Adrenal gland (tissue), 12 donors: ENCODE measurements around the gene ATP8A2. TPM values are rescaled to one million over a fixed set of nuclear protein-coding genes. Genes with fewer than 3 reads are reported as not detected.

Experiments
- DNase-seq, 7 donors: peaks; one replicate each; pipeline ENCODE4 v3.0.0-alpha.2; 2019 to 2020
- H3K27ac ChIP-seq, 5 donors: fragments of 200-600 bp; sonication (generic) in 4 of 5; 1 replicate in 3 of 5; 2 replicates in 2 of 5; pipeline versions ENCODE4 v1.5.1 to v1.8.0; 2016 to 2020; ENCODE audit warnings: mild to moderate bottlenecking in 1 of 5
- H3K27me3 ChIP-seq: fragments of 200-600 bp; 2 replicates; pipeline ENCODE4 v1.8.0; 2021
- H3K36me3 ChIP-seq, 2 donors: fragments of 200-600 bp; replicated peaks in 1 of 2; 1 replicate in 1 of 2; 2 replicates in 1 of 2; pipeline versions ENCODE4 v1.5.1 to v1.8.0; 2018 to 2022
- H3K4me1 ChIP-seq, 2 donors: fragments of 200-600 bp; replicated peaks in 1 of 2; 1 replicate in 1 of 2; 2 replicates in 1 of 2; pipeline versions ENCODE4 v1.5.1 to v1.8.0; 2018 to 2021
- H3K4me3 ChIP-seq, 4 donors: fragments of 200-600 bp; sonication (generic) in 3 of 4; one replicate each; pipeline ENCODE4 v1.5.1; 2016 to 2018
- H3K9me3 ChIP-seq, 3 donors: fragments of 200-600 bp; sonication (generic) in 1 of 3; replicated peaks in 1 of 3; 1 replicate in 2 of 3; 2 replicates in 1 of 3; pipeline versions ENCODE4 v1.5.1 to v1.8.0; 2016 to 2021
- POLR2A ChIP-seq, 2 donors: fragments of 450-650 bp; IDR thresholded peaks; one replicate each; pipeline ENCODE4 v1.6.1; 2017; ENCODE audit warnings: antibody characterized with exemption in 2 of 2, mild to moderate bottlenecking in 2 of 2, moderate library complexity in 1 of 2
- WGBS, 4 donors: extraction: QIAGEN DNeasy Blood & Tissue Kit in 2 of 4; methylation state at CpG; one replicate each; pipeline versions ENCODE4 v1.1.5 to v1.1.7; 2013 to 2017; 5-methylcytosine and 5-hydroxymethylcytosine counted together
- intact Hi-C, 2 donors: fragments of 100-400 bp; cut with DNase I; formaldehyde crosslinking; loops; one replicate each; pipeline versions ENCODE4 v1.14.1 to v1.15.0; 2022 to 2023
- polyA plus RNA-seq, 3 donors: library from polyadenylated mRNA; stranded (reverse); fragments of 200-250 nt in 2 of 3; fragments of 350-450 nt in 1 of 3; fragmentation: Illumina TruSeq in 1 of 3; extraction: RNeasy Lipid Tissue Mini Kit (QIAGEN cat#74804) in 1 of 3; gene quantifications; one replicate each; pipeline ENCODE4 v1.2.3, GENCODE V29; 2013 to 2014
- total RNA-seq, 9 donors: library from RNA; depleted of rRNA in 4 of 9; stranded (reverse); fragments of >200 nt in 4 of 9; fragments of 120-200 nt in 1 of 9; fragmentation: NEBNext Ultra II Directional in 1 of 9; extraction: Animal tissue kit (Norgen Biotek cat#: 25700) in 1 of 9; gene quantifications; one replicate each; pipeline versions ENCODE4 v1.1.0 to v1.2.4, GENCODE V29; 2013 to 2023
- TF ChIP-seq, protein P1 (sequence below), 6 experiments: fragments of 450-650 bp in 4 of 6; fragments of 200-600 bp in 2 of 6; sonication (generic) in 1 of 6; IDR thresholded peaks; 1 replicate in 5 of 6; 2 replicates in 1 of 6; pipeline versions ENCODE4 v1.5.1 to v1.8.0; 2016 to 2021; ENCODE audit warnings: antibody characterized with exemption in 6 of 6, mild to moderate bottlenecking in 2 of 6, moderate library complexity in 1 of 6
- donor health status: healthy with polysubstance abuse.
- donor health status: Bipolar disorder and iron deficiency.
- donor health status: DM: yes; HTN: yes; CAD: no.
- donor health status: DM: no; HTN: no; CAD: no.
- donor health status: DM: no; HTN: no; CAD: no.
- donor health status: DM: yes; HTN: yes; CAD: no.

Gene ATP8A2
- total and polyA plus RNA-seq, 12 donors = 0.77 to 14.0 (median 4.3) TPM

DNA sequence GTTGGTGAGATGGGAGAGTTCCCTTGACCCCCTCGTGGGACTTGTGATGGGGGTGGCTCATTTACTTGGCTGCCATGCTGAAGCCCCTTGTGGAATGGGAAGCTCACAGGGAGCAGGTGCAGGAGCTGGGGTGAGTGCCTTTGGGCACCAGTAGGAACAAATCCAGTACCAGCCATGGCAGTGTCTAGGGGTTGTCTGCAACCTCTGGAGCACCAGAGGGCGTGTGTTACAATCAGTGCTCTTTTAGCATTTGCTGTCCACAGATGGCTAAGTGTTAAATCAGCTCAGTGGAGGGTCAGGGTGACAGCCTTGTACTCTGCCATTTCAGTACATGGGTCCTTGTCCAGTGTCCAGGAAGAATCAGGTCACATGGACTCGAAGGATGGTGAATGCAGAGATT, 75.6 kb downstream of the ATP8A2 start:
- H3K4me1 ChIP-seq = no peaks in the 10 kb centered on the region
- intact Hi-C loops = no loop called here
- H3K36me3 ChIP-seq = no peaks in the 10 kb centered on the region
- no peak for DNase-seq
- WGBS, 4 donors = 72 to 84% (median 80%) methylated on average over 3 of the region's 3 CpGs
- H3K4me3 ChIP-seq = no peak overlapping the region
- no peaks in the 10 kb centered on the region for H3K9me3 ChIP-seq
- no peak overlapping the region for H3K27ac ChIP-seq
- H3K27me3 ChIP-seq = no peaks in the 10 kb centered on the region
- TF ChIP-seq, protein P1, sequence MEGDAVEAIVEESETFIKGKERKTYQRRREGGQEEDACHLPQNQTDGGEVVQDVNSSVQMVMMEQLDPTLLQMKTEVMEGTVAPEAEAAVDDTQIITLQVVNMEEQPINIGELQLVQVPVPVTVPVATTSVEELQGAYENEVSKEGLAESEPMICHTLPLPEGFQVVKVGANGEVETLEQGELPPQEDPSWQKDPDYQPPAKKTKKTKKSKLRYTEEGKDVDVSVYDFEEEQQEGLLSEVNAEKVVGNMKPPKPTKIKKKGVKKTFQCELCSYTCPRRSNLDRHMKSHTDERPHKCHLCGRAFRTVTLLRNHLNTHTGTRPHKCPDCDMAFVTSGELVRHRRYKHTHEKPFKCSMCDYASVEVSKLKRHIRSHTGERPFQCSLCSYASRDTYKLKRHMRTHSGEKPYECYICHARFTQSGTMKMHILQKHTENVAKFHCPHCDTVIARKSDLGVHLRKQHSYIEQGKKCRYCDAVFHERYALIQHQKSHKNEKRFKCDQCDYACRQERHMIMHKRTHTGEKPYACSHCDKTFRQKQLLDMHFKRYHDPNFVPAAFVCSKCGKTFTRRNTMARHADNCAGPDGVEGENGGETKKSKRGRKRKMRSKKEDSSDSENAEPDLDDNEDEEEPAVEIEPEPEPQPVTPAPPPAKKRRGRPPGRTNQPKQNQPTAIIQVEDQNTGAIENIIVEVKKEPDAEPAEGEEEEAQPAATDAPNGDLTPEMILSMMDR (IDR thresholded peaks at IDR 0.05) = no peak
- TF ChIP-seq POLR2A (IDR thresholded peaks at IDR 0.05) = no peak

DNA sequence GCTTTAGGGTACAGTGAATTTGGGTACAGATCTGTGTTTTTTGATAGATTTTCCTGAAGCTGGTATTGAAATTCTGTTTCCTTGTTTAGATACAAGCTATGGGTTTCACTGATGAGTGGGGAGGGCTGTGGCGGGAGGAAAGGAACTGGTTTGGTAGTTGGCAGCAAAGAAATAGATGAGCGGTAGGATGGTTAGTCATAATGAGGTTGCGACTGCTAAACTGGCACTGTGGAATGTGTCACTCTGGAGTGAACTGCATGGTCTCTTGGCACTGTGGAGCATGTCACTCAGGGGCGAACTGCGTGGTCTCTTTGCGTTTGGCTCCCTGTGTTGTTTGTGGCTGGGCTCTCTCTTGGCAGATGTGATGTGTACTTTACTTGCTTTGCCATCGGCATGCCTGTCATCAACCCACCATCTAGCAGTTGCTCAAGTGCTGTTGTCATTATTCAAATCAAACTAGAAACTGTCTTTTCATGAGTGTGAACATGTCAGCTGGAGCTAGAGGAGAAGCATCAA, 82.1 kb downstream of the ATP8A2 start:
- intact Hi-C loops = no loop called here
- no peak for DNase-seq
- Histone ChIP-seq H3K4me1 (no peaks in the 10 kb centered on the region), H3K4me3 (no peak overlapping the region), H3K36me3 (no peaks in the 10 kb centered on the region), H3K9me3 (no peaks in the 10 kb centered on the region), H3K27ac (no peak overlapping the region), H3K27me3 (no peaks in the 10 kb centered on the region)
- 82 to 92% (median 85%) methylated on average over 4 to 7 of the region's 7 CpGs for WGBS, 4 donors
- no peak for TF ChIP-seq POLR2A (IDR thresholded peaks at IDR 0.05)
- TF ChIP-seq, protein P1 (IDR thresholded peaks at IDR 0.05) = no peak

DNA sequence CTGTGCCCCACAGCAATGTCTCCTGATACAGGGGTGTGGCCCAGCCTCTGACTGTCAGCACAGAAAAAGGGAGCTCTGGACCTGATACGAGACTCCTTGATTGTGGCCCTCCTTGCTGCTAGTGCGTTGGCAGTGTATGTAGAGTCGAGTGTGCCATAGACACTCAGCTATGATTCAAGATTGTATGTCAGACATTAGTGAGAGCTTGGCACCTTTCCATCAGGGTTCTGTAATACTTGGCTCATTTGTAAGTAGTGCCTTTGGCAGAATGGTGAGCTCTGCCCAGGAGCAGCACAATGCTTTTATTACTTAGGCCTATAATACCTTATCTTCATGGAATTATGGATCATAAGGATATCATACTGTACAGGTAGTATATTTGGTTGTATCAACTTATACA, 83.4 kb downstream of the ATP8A2 start:
- 76 to 81% (median 78%) methylated on average over 3 of the region's 3 CpGs for WGBS, 4 donors

DNA sequence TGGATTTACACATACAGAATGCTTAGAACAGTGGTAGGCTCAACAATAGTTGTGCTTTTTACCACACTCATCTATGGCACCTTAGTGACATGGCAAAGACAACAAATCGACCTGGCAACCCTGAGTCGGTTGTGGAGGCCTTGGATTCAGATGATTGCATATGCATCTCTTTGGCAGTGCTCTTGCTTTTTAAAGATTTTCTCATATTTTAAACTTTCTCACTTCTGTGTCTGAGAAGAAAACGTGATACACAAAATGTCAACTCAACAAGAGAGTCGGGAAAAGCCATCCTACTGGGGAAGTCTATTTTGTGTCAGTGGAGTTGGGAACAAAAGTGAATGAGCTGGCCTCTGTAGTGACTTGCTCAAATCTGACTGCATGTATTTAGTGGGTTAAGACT, 85.8 kb downstream of the ATP8A2 start:
- no peak overlapping the region for H3K4me3 ChIP-seq
- no peaks in the 10 kb centered on the region for H3K36me3 ChIP-seq
- no peaks in the 10 kb centered on the region for H3K4me1 ChIP-seq
- no peak for TF ChIP-seq POLR2A (IDR thresholded peaks at IDR 0.05)
- TF ChIP-seq, protein P1 (IDR thresholded peaks at IDR 0.05) = no peak
- intact Hi-C loops = no loop called here
- H3K9me3 ChIP-seq = no peaks in the 10 kb centered on the region
- DNase-seq = no peak
- WGBS, 4 donors = 49 to 82% (median 67%) methylated on average over 4 of the region's 4 CpGs
- H3K27ac ChIP-seq = no peak overlapping the region
- no peaks in the 10 kb centered on the region for H3K27me3 ChIP-seq

More for the DNA sequence above, 83.4 kb downstream of the ATP8A2 start:
- no peak overlapping the region for H3K4me3 ChIP-seq
- TF ChIP-seq POLR2A (IDR thresholded peaks at IDR 0.05) = no peak
- no peaks in the 10 kb centered on the region for H3K9me3 ChIP-seq
- no peaks in the 10 kb centered on the region for H3K4me1 ChIP-seq
- no peak overlapping the region for H3K27ac ChIP-seq
- intact Hi-C loops = no loop called here
- no peaks in the 10 kb centered on the region for H3K36me3 ChIP-seq
- H3K27me3 ChIP-seq = no peaks in the 10 kb centered on the region
- peak in 5 of 7 donors; percentile 13 to 59 (median 40) for DNase-seq
